GM12875 (cell line): ENCODE results near the gene VRK1.

Experiments used
- H3K4me3 ChIP-seq: one replicate; pipeline ENCODE4 v1.5.1; 2011; ENCODE audit warnings: low read depth, low read length, control low read depth
- CTCF ChIP-seq: IDR thresholded peaks from 2 replicates; pipeline ENCODE4 v1.5.1; 2011; ENCODE audit warnings: low read depth, mild to moderate bottlenecking, control low read depth, inconsistent platforms, low read length, moderate library complexity, borderline replicate concordance; ENCODE audit not compliant: insufficient read depth

The VRK1 gene

GRCh38 chr14:96893966-96894622 lies 96.9 kb downstream of the VRK1 start:
- H3K4me3 ChIP-seq = no peak overlapping the region
- no peak for TF ChIP-seq CTCF

- TF ChIP-seq CTCF = no peak
Observed at GRCh38 chr14:96894966-96895365, 97.8 kb downstream of the VRK1 start.

GRCh38 chr14:96895658-96896271 lies 98.6 kb downstream of the VRK1 start:
- no peak for TF ChIP-seq CTCF
- no peak overlapping the region for H3K4me3 ChIP-seq

More at GRCh38 chr14:96894966-96895365, 97.8 kb downstream of the VRK1 start:
- no peak overlapping the region for H3K4me3 ChIP-seq

- no peak for TF ChIP-seq CTCF
Observed at GRCh38 chr14:96897184-96897583, 100.0 kb downstream of the VRK1 start.

GRCh38 chr14:96901227-96901626 lies 104.0 kb downstream of the VRK1 start:
- no peak overlapping the region for H3K4me3 ChIP-seq
- TF ChIP-seq CTCF = no peak

More at GRCh38 chr14:96897184-96897583, 100.0 kb downstream of the VRK1 start:
- no peak overlapping the region for H3K4me3 ChIP-seq

- no peak overlapping the region for H3K4me3 ChIP-seq
- TF ChIP-seq CTCF = no peak
Observed at GRCh38 chr14:96902004-96902403, 104.8 kb downstream of the VRK1 start.

- TF ChIP-seq CTCF = no peak
- no peak overlapping the region for H3K4me3 ChIP-seq
Observed at GRCh38 chr14:96903444-96904023, 106.4 kb downstream of the VRK1 start.
